Stimulated activated CD4-positive, alpha-beta T cell treated with anti-CD3 and anti-CD28 coated beads, Interleukin-4, amount 100 ng/mL, for 4 hours (primary cell): ENCODE results near the gene AP2B1.
"Not testable (repeated sequence)": the region's sequence is repeated elsewhere in the genome, so short reads cannot be mapped to it uniquely, and the experiment has no call there.

Source experiments
- DNase-seq, 2 experiments: peaks; one replicate each; pipeline ENCODE4 v3.0.0-alpha.2; 2020

The AP2B1 gene

DNA sequence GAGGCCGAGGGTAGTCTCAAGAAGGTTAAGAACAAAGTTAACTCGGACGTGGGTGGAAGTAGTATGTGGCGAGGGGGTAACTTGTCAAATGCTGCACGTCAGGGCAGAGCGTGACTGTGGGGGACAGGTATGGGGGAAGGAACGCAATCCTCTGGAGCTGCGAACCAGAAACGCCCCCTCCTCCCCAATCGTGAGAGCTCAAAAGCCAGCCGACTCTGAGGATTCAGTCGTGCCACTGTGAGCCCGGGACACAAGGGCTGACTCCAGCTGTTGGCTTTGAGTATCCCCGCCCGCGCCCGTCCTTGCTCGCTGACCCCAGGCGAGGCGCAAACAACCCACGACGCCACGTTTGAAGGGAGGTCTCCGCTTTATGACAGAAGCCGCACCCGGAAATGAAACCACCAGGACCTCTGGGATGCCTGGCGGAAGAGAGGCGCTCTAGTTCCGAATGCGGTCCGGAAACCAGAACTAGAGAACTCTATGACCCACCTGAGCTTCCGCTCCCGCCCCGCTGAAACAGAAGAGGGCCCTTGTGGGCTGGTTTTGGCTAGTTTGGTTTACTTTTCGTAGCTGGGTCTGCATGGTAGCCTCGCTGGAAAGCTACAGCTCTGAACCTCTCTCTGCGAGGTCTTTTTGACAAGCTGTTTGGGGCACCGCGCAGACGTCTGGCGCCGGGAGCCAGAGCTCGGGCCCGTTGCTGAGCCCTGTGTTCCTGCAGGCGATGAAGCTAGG, 8.8 kb upstream of the AP2B1 start, which contains the start of gene PEX12:
PEX12 (minus strand) TSS at position 375 of the 732 bp plus-strand sequence. CDS start 550 bp downstream, outside the sequence.
- peak; percentile 75 to 86 for DNase-seq

DNA sequence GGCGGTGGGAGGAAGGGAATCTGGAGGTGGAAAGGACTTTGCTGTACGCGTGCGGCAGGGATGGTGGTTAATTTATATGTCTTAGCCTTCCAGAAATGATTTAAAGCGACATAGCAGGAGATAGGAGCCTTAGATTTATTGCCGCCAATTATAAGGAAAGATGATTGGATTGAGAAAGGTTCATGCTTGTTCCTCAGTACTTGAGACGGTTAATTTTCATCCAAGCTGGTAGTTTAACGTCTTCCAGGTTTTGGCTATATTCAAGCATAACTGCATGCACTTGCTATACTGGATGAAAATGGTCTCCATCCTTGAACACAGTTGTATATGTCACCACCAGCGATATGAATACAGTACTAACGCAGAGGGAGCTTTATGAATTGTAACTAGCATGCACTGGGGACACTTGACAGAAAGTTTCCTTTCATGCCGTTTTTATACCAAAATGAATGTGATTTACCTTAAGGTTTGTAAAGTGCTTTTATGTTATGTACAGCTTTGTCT, 8.1 kb upstream of the AP2B1 start:
- DNase-seq = no peak

DNA sequence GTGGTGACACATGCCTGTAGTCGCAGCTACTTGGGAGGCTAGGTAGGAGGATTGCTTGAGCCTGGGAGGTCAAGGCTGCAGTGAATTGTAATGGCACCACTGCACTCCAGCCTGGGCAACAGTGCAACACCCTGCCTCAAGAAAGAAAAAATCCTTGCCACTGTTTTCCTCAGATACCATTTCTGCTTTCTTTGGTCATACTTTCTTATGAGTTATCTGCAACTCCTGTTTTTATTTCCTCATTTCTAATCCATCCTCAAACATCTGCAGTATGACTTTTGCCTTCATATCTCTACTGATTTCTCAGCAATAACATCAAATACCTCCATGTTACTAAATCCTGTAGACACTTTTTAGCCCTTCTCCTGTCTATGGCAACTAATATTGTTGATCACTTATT, 3.1 kb upstream of the AP2B1 start:
- DNase-seq = no peak

DNA sequence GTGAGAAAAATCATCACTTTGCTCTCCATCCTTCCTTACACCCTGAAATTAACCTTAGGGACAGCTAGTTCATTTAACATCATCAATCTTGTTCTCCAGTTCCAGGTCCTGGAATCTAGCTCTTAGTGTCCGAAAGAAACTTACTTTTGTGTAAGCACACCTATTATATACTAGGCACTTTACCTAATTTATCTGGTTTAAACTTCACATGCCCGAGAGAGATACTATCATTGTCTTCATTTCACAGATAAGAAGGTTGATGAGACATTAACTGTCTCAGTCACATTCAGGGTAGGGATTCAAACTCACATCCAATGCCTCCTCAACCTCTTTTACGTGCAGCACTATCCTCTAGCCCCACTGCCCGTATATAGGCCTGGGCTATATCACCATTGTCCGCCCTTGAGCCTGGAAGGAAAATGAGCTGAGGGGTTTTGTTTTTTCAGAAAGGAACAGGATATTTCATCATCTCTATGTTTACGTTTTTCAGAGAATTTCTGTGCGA, 501 bp upstream of the AP2B1 start:
- DNase-seq = no peak

DNA sequence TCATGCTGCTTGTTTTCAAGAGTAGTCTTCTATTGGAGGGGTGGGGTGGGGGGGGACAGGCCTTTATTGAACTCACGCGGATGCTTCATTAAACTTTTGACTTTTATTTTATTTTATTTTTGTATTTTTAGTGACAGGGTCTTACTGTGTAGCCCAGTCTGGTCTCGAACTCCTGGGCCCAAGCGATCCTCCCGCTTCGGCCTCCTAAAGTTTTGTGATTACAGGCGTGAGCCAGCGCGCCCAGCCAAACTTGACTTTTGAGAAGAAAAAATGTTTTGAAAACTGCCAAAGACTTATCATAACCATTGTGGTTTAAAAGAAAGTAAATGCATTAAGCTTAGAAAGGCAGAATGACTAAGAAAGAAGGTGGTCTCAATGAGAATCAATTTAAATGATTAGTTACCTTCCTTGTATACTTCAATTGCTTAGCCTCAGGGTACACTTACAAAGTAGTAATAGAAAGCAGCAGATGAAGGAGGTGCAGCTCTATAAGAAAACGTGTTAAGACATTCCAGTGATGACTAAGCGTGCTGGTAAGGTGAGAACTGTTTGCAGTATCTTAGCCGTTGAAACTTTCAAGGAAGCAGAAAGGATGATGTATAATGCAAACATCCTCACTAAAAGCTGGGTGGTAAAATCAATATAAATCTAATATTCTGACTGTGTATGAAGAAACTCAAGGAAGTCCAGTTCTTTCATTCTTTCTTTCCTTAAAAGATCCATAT, 1.2 kb downstream of the AP2B1 start:
- peak in 1 of 2 experiments; percentile 8 for DNase-seq

DNA sequence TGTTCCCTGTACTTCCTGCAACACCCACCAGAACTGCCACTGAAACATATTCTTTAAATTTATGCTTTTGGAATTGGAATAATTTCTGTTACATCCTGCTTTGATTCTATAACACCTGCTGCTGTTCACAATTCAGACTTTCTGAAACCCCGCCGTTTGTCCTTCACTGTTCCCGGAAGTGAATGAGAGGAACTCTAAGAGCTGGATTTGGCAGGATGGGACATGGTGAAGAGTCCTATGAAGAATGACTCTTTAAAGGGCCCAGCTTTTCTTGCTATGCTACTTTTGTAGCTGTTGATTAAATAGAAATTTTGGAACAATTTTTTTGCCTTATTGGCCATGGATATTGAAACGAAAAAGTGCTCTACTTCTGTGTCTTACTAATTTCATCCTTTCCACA, 8.9 kb downstream of the AP2B1 start:
- DNase-seq = no peak

DNA sequence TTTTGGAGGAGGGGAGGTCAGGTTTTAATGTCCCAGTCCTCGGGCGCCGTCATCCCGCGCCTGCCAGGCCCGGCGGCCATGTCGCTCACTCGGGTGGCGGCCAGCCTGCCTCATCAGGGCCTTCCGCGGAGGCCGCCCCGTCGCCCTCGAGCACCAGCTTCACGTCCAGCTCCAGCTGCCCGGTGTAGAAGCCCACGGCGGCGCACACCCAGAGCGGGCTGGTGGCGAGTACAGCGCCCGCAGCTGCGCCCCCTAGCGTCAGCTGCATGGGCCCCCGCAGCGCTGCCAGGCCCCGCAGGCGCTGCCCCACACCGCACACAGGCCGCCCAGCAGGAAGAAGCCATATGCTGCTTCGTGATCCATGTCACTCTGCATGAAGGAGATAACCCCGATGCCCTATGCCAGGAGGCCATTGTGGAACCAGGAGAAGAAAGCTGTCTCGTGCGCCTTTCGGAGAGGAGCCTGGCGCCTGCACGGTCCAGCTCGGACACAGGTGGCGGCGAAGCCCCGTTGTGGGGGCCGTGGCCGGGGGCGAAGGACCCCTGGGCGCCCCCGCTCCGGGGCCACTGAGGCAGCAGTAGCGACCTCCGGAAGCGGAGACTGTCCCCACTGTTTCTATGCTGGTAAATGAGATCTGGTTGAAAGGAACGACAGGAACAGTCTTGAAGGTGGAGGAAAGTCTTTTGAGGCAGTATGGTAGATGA, 9.6 kb downstream of the AP2B1 start:
- no peak for DNase-seq

DNA sequence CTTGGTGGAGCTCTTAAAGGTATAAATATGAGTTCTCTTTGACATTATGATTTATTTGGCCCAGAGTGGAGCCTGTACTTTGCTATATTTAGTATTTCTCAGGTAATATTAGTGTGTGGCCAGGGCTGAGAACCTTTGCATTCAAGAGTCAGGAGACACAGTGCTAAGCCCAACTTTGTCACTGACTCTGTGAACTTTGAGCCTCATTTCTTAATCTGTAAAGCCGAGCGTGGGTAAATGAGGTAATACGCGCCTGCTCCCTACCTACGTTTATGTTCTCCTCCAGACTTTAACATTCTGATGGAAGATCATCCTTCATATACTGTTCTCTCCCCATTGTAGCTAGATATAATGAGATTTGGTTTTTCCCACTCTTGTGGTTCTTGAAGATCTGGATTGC, 10.5 kb downstream of the AP2B1 start:
- no peak for DNase-seq

DNA sequence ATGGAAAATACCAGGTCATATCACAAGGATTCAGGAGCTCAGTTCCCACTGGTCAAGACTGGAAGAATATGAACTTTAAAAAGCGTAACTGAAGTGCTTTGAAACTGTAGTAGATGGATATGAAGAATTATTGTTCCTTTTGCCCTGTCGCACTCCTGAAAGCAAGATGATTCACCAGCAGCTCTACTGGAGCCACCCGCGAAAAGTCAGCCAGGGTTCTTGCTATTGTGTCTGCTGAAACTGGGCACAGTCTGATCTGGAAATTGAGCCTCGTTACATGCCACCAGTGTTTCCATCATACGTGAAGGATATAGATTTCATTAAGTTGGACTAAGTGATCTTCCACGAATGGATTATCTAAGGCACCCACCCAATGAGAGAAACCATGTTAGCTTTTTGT, 16.6 kb downstream of the AP2B1 start:
- no peak for DNase-seq

DNA sequence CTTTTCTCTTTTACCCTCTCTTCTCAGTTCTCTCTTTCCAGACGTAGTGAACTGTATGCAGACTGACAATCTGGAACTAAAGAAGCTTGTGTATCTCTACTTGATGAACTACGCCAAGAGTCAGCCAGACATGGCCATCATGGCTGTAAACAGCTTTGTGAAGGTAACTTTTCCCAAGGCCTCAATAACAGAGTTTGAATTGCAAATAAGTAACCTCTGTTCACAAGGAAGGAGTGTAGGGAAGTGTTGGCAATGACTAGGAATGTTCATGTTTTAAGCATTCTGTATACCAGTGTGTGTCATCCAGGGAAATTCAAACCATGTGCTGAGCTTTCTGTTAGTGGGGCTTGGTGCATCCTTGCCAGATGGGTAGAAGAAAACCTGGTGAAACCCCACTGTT, 18.6 kb downstream of the AP2B1 start:
- DNase-seq = no peak

DNA sequence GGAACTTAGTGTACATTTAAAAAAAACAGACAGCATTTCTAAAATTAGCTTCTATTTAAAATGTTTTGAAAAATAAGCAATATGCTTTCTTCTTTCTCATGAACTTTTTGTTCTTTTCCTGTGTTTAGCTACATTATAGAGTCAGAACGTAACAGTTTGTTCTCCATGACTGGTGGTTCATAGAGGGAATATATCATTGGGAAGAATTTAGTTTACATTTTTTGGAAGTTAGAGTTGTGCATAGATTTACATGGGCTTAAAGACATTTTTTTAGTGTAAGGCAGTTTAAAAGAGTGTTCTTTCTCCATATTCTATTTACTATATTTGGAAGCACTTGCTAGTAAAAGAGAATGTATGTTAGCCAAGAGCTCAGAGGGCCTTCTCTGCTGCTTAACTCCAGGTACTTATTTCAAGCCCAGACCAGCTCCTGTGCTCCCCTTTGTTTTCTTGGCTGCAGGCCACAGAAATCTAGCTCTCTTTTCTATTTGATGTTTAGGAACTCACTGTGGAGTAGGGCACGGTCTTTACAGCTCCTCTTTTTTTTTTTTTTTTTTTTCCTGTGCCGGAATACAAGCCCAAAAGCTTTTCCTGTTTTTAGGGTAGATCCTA, 20.2 kb downstream of the AP2B1 start:
- no peak for DNase-seq

DNA sequence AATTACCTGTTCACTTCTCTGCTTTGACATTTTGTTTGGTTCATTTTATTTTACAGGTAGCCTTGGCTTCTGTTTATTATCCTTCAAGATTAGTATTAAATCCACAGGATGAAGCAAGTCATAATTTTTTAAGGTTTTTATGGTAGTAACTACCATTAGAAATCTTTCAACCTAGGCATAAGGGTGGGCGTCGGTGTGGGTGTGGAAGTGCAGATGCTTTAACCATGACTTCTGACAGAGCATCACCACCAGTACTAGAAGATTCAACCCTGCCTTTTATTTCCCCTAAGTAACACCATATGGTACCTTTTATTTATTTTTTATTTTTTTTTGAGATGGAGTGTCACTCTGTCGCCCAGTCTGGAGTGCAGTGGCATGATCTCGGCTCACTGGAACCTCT, 22.7 kb downstream of the AP2B1 start:
- no peak for DNase-seq

DNA sequence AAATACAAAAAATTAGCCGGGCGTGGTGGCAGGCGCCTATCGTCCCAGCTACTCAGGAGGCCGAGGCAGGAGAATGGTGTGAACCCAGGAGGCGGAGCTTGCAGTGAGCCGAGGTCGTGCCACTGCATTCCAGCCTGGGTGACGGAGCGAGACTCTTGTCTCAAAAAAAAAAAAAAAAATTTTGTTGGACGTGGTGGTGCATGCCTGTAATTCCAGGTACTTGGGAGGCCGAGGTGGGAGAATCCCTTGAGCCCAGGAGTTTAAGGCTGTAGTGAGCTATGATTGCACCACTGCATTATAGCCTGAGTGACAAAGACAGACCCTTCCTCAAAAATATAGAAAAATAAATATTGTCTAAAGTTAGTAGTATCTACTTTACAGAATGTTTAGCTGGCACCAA, 23.6 kb downstream of the AP2B1 start:
- DNase-seq = not testable (repeated sequence)

DNA sequence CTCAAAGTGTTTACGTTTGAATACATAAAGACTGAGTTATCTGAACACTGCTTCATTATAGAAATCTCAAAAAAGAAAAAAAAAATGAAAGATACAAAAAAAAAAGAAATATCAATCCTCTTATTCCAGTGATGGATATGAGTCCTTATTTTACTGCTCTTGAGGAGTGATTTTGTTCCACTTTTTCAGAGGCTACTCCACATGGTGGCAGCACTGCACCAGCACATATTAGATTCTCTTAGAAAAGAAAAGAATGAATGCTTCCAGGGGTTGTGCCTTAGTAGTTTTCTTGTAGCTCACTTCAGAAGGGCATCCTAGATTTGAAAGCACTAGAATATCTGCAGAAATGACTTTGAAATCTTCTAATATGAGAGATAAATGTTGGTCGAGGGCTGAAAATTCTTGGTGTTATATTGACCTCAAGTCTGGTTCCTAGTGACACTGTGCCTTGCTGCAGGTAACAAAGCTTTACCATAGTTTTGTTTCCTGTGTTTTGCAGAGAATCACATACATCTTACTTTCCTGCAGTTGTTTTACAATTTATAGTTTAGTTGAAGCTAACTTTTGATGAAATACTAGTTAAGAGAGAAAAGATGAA, 25.9 kb downstream of the AP2B1 start:
- DNase-seq = peak in 1 of 2 experiments; percentile 28

DNA sequence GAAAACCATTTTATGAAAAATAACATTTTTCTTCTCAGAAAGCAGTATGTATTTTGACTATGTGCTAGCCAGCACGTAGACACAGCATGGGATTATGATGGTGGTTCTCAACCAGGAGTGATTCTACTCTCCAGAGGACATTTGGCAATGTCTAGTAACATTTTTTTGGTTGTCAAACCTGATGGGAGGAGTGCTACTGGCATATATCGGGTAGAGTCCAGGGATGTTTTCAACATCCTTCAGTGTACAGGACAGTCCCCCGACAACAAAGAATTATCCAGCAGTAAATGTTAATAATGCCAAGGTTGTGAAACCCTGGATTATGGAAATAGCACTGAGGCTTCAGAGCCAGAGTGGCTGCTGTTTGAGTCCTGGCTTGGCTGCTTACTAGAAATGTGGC, 27.7 kb downstream of the AP2B1 start:
- no peak for DNase-seq

DNA sequence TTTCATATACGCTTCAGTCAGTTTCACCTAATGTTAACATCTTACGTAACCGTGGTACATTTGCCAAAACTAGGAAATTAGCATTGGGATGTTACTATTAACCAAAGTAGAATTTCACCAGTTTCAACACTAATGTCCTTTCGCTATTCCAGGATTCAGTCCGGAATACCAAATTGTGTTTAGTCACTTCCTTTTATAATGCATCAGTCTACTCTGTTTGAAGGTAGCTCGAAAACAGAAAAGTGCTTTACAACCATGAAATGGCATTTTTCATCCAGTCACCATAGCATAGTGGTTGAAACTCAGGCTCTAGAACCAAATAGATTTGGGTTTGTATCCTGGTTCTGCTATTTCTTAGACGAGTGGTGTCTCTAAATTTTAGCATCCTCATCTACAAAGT, 29.4 kb downstream of the AP2B1 start:
- no peak for DNase-seq

DNA sequence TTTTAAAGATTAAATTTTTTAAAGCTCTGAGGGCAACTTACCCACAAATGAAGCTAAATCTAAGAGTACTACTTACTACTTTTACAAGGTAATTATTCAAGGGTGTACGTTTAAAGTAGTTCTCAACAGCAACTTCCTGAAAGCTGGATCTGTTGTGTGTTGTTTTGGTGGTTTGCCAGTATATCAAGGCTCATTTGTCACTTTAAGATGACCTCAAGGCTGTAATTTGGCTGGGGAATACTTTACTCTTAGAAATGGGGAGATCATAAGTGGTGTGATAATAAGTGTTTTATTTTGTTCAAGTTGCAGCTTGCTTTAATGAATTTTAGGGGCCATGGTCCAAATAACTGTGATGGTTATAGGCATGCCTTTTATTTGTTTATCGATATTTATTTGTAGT, 30.4 kb downstream of the AP2B1 start:
- no peak for DNase-seq

DNA sequence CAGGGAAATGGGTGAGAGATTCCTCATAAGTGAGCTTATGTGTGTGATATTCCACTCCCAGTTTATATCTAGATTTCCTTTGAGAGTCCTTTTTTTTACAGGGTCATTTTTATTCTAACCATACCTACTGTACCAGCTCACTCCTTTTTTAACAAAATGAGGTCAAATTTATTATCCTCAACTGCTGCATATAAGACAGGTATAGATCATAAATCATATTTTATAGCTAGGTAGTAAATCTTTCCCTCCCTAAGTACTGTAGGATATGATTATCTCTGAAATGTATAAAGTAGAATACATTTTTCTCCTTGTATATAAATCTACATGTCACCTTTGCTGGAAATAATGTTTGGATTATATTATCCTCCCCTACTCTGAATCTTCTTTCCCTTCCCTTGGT, 31.5 kb downstream of the AP2B1 start:
- no peak for DNase-seq

DNA sequence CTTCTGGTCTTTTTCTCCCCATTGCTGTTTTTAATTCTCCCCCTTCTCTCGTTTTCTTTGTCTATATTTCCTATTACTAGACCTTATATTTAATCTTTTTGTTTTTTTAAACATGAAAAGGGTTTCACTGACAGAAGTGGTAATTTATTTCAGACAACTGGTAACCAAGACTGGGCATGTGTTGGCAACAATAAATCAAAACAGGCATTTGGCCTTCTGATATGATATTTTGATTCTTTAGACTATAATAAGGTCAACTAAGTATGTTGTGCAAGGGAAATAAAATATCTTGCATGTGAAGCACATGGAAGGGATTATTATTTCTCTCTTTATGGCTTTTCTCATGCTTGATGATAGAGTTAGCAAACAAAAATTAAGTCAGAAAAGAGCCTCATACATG, 34.6 kb downstream of the AP2B1 start:
- no peak for DNase-seq

DNA sequence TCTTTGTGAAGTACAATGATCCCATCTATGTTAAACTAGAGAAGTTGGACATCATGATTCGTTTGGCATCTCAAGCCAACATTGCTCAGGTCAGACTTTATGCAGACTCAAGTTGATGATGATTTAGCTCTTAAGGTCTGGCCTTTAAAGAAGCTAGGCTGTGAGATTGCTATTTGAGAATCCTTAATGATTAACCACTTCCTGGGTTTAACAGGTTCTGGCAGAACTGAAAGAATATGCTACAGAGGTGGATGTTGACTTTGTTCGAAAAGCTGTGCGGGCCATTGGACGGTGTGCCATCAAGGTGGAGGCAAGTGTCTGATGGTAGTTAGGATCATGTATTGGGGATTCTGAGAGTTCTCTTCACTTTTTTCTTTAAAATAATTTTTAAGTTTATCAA, 40.3 kb downstream of the AP2B1 start:
- no peak for DNase-seq

DNA sequence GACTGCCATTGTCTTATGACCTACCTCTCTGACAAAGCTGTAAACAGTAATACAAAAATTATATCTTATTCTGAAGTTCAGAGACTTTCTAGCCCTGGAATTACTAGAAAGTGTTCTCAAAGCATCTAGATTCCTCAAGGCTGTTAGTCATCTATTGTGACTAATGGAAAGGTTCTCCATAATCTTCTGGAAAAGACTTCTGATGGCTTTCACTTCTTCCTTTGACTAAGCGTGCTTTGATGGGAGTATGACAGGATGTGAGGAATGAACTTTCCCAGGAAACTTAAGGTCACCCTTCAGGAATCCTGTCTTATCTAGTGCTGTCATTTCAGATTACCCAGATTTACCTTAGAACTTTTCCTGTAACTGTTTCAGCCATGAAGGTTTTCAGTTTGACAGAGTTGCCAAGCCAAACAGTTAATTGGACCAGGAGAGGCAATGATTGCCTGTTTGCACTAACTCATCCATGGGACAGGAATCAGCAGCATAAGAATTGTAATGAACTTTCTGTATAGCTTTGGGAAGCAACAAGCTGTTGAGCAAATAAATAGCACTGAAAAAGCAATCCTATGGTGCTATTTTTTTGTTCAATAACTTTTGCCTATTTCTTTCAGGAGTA, 43.5 kb downstream of the AP2B1 start:
- no peak for DNase-seq

DNA sequence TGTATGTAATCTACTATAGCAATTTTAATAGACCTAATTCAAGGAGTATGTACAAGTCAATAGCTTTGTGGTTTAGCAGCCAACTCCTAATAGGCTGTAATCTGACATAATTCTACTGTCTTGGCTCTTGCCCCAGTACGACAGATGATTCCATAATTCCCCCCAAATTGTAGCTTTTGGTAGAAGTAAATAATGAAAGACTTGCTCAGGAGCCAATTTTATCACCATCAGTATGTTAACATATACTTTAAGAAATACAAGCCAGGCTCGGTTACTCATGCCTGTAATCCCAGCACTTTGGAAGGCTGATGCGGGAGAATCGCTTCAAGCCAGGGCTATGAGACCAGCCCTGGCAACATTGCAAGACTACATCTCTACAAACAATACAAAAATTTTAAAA, 53.9 kb downstream of the AP2B1 start:
- DNase-seq = no peak
